ENCODE results near the gene GBE1. TPM values are rescaled to one million over a fixed set of nuclear protein-coding genes. Genes with fewer than 3 reads are reported as not detected.
"Not testable (repeated sequence)": the region's sequence is repeated elsewhere in the genome, so short reads cannot be mapped to it uniquely, and the experiment has no call there.

The GBE1 gene
- total RNA-seq, 1 donor from 2014 or later: 70.5 TPM

GRCh38 chr3:81752604-81753003 is 8.8 kb downstream of the GBE1 start:
- DNase-seq: no peak

DNA sequence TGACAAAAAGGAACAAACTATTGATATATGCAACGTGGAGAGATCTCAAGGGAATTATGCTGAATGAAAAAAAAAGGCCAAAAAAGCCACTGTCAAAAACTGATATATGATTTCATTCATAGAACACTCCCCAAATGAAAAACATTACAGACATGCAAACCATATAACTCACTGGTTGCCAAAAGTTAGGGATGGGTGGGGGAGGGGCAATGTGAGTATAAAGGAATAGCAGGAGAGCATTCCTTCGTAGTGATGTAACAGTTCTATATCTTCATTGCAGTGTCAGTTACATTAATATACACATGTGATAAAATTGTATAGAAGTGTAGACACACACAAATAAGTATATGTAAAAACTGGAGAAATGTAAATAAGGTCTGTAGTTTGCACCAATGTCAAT is 12.2 kb downstream of the GBE1 start:
- DNase-seq: no peak

- DNase-seq: not testable (repeated sequence)
These were observed 14.2 kb downstream of the GBE1 start for GRCh38 chr3:81747280-81747679.

GRCh38 chr3:81744366-81744765 is 17.1 kb downstream of the GBE1 start:
- DNase-seq: peak; percentile 88

- DNase-seq: peak; percentile 96
These were observed 18.1 kb downstream of the GBE1 start for GRCh38 chr3:81743096-81744025.

DNA sequence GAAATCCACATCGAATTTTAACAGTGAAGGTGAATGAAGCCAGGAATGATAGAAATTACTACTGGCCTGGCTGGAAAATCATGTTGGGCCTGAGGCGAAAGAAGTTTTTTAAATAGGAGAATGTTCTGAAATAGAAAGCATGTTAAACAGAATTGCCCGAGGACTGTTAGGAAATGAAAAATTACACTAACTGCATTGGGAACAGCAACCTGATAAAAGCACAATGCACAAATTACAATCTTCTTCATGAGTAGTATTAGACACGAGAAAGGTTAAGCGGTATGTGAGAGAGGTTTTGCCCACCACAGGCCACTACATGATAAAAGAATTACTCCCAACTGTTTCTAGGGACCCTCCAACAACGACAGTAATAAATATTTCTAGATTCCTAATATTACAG is 18.9 kb downstream of the GBE1 start:
- DNase-seq: no peak

DNA sequence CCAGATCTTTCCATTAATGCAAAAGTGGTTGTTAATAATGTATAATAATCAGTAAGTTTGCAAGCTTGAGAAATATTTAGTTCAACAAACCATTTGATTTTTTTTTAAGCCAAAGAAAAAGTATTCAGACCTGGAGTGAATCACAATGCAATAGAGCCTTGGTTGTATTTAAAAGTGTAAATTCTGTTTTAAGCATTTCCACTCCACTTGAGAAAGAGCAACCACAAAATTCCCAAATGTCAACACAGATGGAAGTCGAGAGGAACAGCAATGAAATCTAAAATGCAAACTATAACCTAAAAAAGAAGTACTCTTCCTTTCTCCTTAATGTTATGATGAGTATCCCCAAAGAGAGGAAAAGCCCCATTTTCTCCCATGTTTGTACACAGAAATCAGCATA is 20.2 kb downstream of the GBE1 start:
- DNase-seq: no peak

DNA sequence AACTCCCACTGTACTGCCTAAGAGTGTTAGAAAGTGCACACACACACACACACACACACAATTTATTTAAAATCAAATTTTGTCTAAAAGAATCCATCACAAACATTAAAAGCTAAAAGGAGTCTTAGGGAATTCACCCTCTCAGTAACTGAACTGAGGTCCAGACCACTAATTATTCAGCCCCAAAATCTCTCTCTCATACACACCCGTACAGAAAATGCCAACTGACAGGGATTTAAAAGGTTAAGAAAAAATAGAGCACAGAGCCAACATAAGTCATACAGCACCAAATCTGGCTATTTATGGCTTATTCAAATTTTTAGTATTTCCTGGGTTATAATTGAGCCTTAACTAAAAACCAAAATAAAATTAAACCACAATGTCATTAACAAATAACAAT is 20.7 kb downstream of the GBE1 start:
- no peak for DNase-seq

DNA sequence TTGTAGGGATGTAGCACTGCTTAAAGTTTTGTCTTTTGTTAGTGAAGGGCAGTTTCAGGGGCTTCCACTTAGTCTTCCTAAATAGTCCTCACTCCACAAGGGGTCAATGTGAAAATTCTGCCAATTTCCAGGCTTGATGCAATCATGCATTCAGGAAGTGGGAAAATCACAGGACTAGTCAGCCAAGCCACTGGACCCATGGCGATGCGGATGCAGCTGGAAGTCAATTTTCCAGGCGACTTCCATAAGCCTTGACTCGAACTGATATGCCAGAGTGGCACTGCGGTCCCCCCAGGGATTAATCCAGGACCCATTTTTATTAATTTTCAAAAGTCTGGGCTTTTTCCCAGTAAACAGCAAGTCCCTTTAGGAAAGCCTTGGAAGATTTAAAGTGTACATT is 26.1 kb downstream of the GBE1 start:
- peak; percentile 80 for DNase-seq

DNA sequence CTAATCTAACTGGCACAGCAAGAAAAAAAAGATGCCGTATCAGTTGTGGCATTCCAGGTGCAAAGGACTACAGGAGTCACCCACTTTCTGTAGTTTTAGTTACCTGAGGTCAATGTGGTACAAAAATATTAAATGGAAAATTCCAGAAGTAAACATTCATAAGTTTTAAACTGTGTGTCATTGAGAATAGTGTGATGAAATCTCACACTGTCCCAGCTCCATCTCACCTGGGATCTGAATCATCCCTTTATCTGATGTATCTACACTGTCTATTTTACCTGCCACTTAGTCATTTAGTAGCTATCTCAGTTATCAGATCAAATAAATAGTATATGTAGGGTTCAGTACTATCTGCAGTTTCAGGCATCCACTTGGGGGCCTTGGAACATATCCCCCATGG is 26.7 kb downstream of the GBE1 start:
- DNase-seq: no peak

DNA sequence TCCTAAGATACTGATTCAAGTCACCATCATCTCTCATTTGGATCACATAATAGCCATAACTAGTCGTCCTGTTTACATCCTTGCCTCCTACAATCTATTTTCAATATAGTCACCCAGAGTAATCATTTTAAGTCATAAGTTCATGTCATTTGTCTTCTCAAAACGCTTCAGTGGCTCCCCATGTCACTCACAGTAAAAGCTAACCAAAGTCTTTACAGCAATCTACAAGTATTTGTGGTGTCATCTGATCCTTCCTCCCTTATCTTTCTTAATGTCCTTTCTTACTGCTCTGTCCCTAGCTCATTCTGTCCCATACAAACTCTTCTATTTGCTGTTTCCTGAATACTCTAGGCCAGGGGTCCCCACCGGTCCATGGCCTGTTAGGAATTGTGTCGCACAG is 28.8 kb downstream of the GBE1 start:
- no peak for DNase-seq

- peak; percentile 55 for DNase-seq
These were observed 32.5 kb downstream of the GBE1 start for GRCh38 chr3:81728766-81729544.

GRCh38 chr3:81726735-81727134 is 34.7 kb downstream of the GBE1 start:
- peak; percentile 80 for DNase-seq

- DNase-seq: peak; percentile 78
These were observed 35.3 kb downstream of the GBE1 start for GRCh38 chr3:81726132-81726531.

DNA sequence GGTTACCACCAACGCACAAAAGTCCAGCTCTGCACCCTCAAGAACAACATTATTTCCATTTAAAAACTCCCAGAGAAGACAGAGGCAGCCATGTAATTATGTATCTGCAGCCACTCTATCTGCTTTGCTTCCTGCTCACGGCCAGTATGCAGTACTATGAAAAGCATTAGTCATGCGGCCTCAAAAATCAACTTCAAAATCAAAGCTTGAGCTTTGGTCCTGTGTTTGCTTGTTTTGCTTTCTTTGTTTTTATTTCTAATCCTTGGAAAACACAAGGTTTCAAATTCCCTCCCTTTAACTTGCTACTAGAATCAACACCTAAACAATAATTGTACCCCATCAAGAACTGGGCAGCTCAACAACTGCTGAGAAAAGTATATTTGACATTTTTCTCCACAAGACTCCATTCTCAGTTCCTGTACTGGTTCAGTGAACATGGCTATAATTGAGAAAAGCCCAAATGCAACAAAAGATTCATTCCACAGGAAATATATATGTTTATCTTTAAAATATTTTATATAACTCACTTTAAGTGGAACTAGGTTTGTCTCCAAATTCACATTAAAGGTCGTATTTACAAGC is 37.6 kb downstream of the GBE1 start:
- peak; percentile 71 for DNase-seq

GRCh38 chr3:81718311-81718710 is 43.1 kb downstream of the GBE1 start:
- no peak for DNase-seq

GRCh38 chr3:81716870-81717509 is 44.5 kb downstream of the GBE1 start:
- no peak for DNase-seq

GRCh38 chr3:81713031-81713430 is 48.4 kb downstream of the GBE1 start:
- DNase-seq: no peak

- DNase-seq: no peak
These were observed 51.8 kb downstream of the GBE1 start for GRCh38 chr3:81709606-81710005.

DNA sequence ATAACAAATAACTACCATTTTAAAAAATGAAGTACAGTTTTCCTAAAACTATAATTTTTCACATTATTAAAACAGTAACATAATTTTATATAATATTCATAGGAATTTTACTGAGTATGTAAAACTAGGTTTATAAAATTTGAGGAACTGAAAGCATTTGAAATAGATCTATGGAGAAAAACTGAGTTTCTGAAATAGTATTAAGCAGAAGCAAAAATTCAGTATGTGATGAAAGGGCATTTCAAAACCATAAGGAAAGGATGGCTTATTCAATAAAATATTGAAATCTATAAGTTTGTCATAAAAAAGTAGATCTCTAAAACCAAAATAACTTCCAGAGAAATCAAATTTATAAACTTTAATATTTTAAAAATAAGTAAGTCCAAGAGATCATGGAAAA is 53.4 kb downstream of the GBE1 start:
- DNase-seq: no peak

DNA sequence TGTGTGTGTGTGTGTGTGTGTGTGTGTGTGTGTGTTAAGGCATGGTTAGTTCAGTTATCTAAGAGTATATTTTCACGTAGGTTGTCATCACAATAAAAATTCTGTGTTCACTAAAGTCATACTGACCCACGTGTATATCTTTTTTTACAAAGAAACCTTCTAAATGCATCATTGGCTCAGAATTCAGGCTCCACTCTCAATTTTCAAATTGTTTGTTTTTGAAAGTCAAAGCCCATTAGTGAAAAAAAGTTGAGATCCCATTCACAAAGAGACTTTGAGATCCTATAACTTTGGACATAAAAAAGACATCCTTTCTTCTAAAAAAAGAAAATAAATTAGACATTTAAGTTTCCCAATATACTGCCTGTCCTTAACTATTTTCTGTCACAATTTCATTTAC is 59.3 kb downstream of the GBE1 start:
- no peak for DNase-seq

DNA sequence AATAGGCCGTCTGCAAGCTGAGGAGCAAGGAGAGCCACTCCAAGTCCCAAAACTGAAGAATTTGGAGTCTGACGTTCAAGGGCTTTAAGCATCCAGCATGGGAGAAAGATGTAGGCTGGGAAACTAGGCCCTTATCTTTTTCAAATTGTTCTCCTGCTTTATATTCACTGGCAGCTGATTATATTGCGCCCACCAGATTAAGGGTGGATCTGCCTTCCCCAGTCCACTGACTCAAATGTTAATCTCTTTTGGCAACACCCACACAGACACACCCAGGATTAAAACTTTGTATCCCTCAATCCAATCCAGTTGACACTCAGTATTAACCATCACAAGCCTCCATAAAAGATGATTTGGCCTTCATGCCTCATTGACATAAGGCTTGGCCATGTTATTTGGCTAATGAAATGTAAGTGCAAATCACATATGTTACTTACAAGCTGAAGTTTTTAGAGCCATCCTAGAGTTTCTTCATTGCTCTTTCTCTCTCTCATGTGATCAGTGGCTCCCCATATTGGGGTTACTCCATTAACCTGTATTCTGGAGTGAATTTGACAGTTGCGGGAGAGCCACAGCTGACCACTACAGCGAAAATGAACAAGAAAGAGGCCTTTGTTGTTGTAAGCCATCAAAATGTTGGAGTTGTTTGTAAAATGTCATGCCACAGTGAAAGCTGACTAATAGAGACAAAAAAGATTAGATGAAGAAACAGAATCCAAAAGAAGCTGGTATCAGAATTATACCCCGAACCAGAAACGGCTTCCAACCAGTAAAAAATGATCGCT is 61.7 kb downstream of the GBE1 start:
- no peak for DNase-seq

All from dermis blood vessel endothelial cell (primary cell).